SK-N-MC (cell line): ENCODE data around the gene UBXN6.

Source experiments
- EZH2 ChIP-seq: fragments of 200-600 bp; sonication (generic); IDR thresholded peaks from one replicate; pipeline ENCODE4 v1.6.1; 2017; ENCODE audit warnings: antibody characterized with exemption
- FOXP2 ChIP-seq: optimal IDR thresholded peaks from 2 replicates; pipeline ENCODE3; 2011; ENCODE audit warnings: mild to moderate bottlenecking, moderate library complexity; ENCODE audit not compliant: insufficient read depth; ENCODE audit errors: extremely low read length, control extremely low read depth
- POLR2AphosphoS5 ChIP-seq: IDR thresholded peaks from 2 replicates; pipeline ENCODE4 v1.6.1; 2012; ENCODE audit warnings: mild to moderate bottlenecking, low read depth, low read length, borderline replicate concordance

- TF ChIP-seq FOXP2: no peak
- TF ChIP-seq POLR2AphosphoS5: no peak
- no peak for TF ChIP-seq EZH2
Measured at GRCh38 chr19:4414800-4415321, 42.7 kb downstream of the UBXN6 start.
